ENCODE measurements around the gene EZH2. TPM values are rescaled to one million over a fixed set of nuclear protein-coding genes. Genes with fewer than 3 reads are reported as not detected.

Gene EZH2
- total RNA-seq, 1 donor from 2014 or later: 0.99 TPM

GRCh38 chr7:148912151-148912550, 28.1 kb upstream of the EZH2 start:
- Histone ChIP-seq H3K27ac (replicated peaks) (no peak overlapping the region), H3K4me3 (no peak overlapping the region), H3K4me1 (no peaks in the 10 kb centered on the region), H3K9me3 (replicated peaks) (no peaks in the 10 kb centered on the region), H3K27me3 (ENCODE audit: low read depth) (peaks cover 27% of the 10 kb centered on the region), H3K36me3 (no peaks in the 10 kb centered on the region)
- intact Hi-C loops (cut with micrococcal nuclease): no loop called here
- DNase-seq: no peak
- no peak for TF ChIP-seq CTCF (IDR thresholded peaks at IDR 0.05; ENCODE audit: borderline replicate concordance)

GRCh38 chr7:148911626-148912025, 27.5 kb upstream of the EZH2 start:
- H3K27me3 ChIP-seq (ENCODE audit: low read depth): peaks cover 29% of the 10 kb centered on the region
- H3K9me3 ChIP-seq (replicated peaks): no peaks in the 10 kb centered on the region
- no peak for TF ChIP-seq CTCF (IDR thresholded peaks at IDR 0.05; ENCODE audit: borderline replicate concordance)
- H3K27ac ChIP-seq (replicated peaks): no peak overlapping the region
- intact Hi-C loops (cut with micrococcal nuclease): no loop called here
- no peak overlapping the region for H3K4me3 ChIP-seq
- no peaks in the 10 kb centered on the region for H3K36me3 ChIP-seq
- DNase-seq: no peak
- H3K4me1 ChIP-seq: no peaks in the 10 kb centered on the region

GRCh38 chr7:148909568-148909967, 25.5 kb upstream of the EZH2 start:
- no peak for TF ChIP-seq CTCF (IDR thresholded peaks at IDR 0.05; ENCODE audit: borderline replicate concordance)
- intact Hi-C loops (cut with micrococcal nuclease): no loop called here

GRCh38 chr7:148906707-148907498, 22.8 kb upstream of the EZH2 start:
- no peak overlapping the region for H3K4me3 ChIP-seq
- no peak overlapping the region for H3K27ac ChIP-seq (replicated peaks)
- no peaks in the 10 kb centered on the region for H3K36me3 ChIP-seq
- H3K27me3 ChIP-seq (ENCODE audit: low read depth): peaks cover 42% of the 10 kb centered on the region
- TF ChIP-seq CTCF (IDR thresholded peaks at IDR 0.05; ENCODE audit: borderline replicate concordance): no peak
- no peaks in the 10 kb centered on the region for H3K4me1 ChIP-seq
- H3K9me3 ChIP-seq (replicated peaks): no peaks in the 10 kb centered on the region
- intact Hi-C loops (cut with micrococcal nuclease): no loop called here
- no peak for DNase-seq

More at GRCh38 chr7:148909568-148909967, 25.5 kb upstream of the EZH2 start:
- Histone ChIP-seq H3K36me3 (no peaks in the 10 kb centered on the region), H3K9me3 (replicated peaks) (no peaks in the 10 kb centered on the region), H3K4me1 (no peaks in the 10 kb centered on the region), H3K4me3 (no peak overlapping the region), H3K27me3 (ENCODE audit: low read depth) (peaks cover 42% of the 10 kb centered on the region), H3K27ac (replicated peaks) (no peak overlapping the region)
- no peak for DNase-seq

GRCh38 chr7:148905093-148905666, 21.1 kb upstream of the EZH2 start:
- Histone ChIP-seq H3K27me3 (ENCODE audit: low read depth) (peaks cover 39% of the 10 kb centered on the region), H3K27ac (replicated peaks) (no peak overlapping the region), H3K4me1 (no peaks in the 10 kb centered on the region), H3K9me3 (replicated peaks) (no peaks in the 10 kb centered on the region), H3K4me3 (no peak overlapping the region), H3K36me3 (no peaks in the 10 kb centered on the region)
- intact Hi-C loops (cut with micrococcal nuclease): no loop called here
- no peak for DNase-seq
- no peak for TF ChIP-seq CTCF (IDR thresholded peaks at IDR 0.05; ENCODE audit: borderline replicate concordance)
